GM06990 (cell line): ENCODE measurements around the gene HSPA9.

ENCODE experiments used
- DNase-seq: peaks from one replicate; pipeline ENCODE4 v3.0.0-alpha.2; 2011; ENCODE audit not compliant: insufficient read length; ENCODE audit errors: extremely low read depth
- H3K27me3 ChIP-seq: replicated peaks from 2 replicates; pipeline ENCODE4 v1.6.0; 2011; ENCODE audit warnings: low read length; ENCODE audit not compliant: control insufficient read depth, insufficient read depth
- H3K36me3 ChIP-seq: 2 replicates; pipeline ENCODE4 v1.5.1; 2011; ENCODE audit warnings: low read length; ENCODE audit not compliant: control insufficient read depth, insufficient read depth
- H3K4me3 ChIP-seq: replicated peaks from 2 replicates; pipeline ENCODE4 v1.5.1; 2011; ENCODE audit warnings: low read depth, mild to moderate bottlenecking, control low read depth, low read length
- CTCF ChIP-seq: IDR thresholded peaks from 2 replicates; pipeline ENCODE4 v1.5.1; 2011; ENCODE audit warnings: low read length, control low read depth, mild to moderate bottlenecking, inconsistent platforms; ENCODE audit not compliant: insufficient read depth, poor library complexity, severe bottlenecking

HSPA9 gene

GRCh38 chr5:138565100-138565821 lies 9.9 kb downstream of the HSPA9 start:
- DNase-seq = no peak
- H3K27me3 ChIP-seq = no peaks in the 10 kb centered on the region
- peaks cover 25% of the 10 kb centered on the region for H3K36me3 ChIP-seq
- no peak for TF ChIP-seq CTCF
- H3K4me3 ChIP-seq = no peak overlapping the region

- DNase-seq = no peak
- no peak for TF ChIP-seq CTCF
- H3K27me3 ChIP-seq = no peaks in the 10 kb centered on the region
- H3K4me3 ChIP-seq = no peak overlapping the region
- peaks cover 20% of the 10 kb centered on the region for H3K36me3 ChIP-seq
Measured at GRCh38 chr5:138564242-138564641, 11.0 kb downstream of the HSPA9 start.

DNA sequence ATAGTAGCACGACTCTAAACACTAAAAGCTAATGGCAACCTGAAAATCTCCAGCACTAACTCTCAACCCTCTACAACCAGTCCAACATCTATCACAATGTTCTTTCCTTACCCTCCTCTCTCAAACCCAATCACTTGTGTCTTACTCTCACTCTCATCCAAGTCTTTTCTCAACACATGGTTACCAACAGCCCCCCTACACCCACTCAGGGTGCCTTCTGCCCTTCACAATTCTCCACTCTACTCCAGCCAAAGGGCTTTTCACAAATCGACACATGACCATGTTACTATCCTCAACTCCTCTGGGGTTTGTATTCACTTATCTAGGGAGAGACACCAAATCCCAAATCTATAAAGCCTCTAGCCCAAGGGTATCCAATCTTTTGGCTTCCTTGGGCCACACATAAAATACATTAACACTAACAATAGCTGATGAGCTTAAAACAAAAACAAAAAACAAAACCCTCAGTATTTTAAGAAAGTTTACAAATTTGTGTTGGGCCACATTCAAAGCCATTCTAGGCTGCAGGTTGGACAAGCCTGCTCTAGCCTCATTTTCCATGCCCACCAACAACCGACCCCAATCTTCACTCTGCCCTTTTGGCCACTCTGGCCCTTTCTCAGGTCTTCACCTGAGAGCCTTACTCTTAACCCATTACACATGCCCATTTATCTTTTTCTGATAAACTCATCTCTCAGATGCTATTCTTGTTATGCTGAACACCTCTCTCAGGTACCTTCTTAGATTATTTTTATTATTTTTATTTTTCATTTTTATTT lies 11.7 kb downstream of the HSPA9 start:
- no peak overlapping the region for H3K4me3 ChIP-seq
- no peak for DNase-seq
- no peak for TF ChIP-seq CTCF
- H3K27me3 ChIP-seq = no peaks in the 10 kb centered on the region
- peaks cover 24% of the 10 kb centered on the region for H3K36me3 ChIP-seq

GRCh38 chr5:138560971-138561370 lies 14.2 kb downstream of the HSPA9 start:
- no peak for TF ChIP-seq CTCF
- Histone ChIP-seq H3K4me3 (no peak overlapping the region), H3K27me3 (no peaks in the 10 kb centered on the region), H3K36me3 (peaks cover 28% of the 10 kb centered on the region)
- DNase-seq = no peak

DNA sequence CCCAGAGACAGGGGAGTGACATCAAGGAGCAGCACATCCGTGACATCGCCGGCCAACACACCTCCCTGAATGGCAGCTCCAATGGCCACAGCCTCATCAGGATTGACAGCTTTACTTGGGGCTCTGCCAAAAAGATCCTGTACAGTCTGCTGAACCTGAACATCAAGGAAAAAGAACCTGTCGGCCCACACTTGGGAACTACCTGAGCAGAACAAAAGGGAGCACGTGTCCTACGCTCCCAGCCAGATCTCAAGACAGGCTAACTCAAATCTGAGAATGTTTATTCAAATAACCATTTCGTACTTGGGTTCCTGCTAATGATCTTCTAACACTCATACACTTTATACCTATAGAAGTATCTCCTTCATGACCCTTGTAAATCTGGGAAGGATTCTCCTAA lies 15.3 kb downstream of the HSPA9 start:
- H3K36me3 ChIP-seq = peaks cover 31% of the 10 kb centered on the region
- no peaks in the 10 kb centered on the region for H3K27me3 ChIP-seq
- no peak for TF ChIP-seq CTCF
- DNase-seq = no peak
- H3K4me3 ChIP-seq = no peak overlapping the region
